HepG2 (cell line): ENCODE results near the gene PDXDC1.
"Not testable (repeated sequence)": the region's sequence is repeated elsewhere in the genome, so short reads cannot be mapped to it uniquely, and the experiment has no call there.

ENCODE experiments used
- HMGA1 ChIP-seq: sonication (generic); formaldehyde crosslinking; conservative IDR thresholded peaks from 2 replicates; pipeline ENCODE4 v1.4.0; 2020; ENCODE audit warnings: missing genetic modification reagents
- KMT2A ChIP-seq: sonication (generic); formaldehyde crosslinking; IDR thresholded peaks from 2 replicates; pipeline ENCODE4 v1.4.0; 2020; ENCODE audit warnings: missing genetic modification reagents
- MYC ChIP-seq: sonication (generic); formaldehyde crosslinking; IDR thresholded peaks from 2 replicates; pipeline ENCODE4 v1.9.0; 2021; ENCODE audit warnings: missing genetic modification reagents, borderline replicate concordance
- NR2C2 ChIP-seq: sonication (generic); formaldehyde crosslinking; IDR thresholded peaks from 2 replicates; pipeline ENCODE4 v1.4.0; 2020; ENCODE audit warnings: missing genetic modification reagents, mild to moderate bottlenecking, moderate library complexity, borderline replicate concordance
- ZNF331 ChIP-seq: sonication (generic); formaldehyde crosslinking; IDR thresholded peaks from 2 replicates; pipeline ENCODE4 v1.4.0; 2020; ENCODE audit warnings: missing genetic modification reagents
- ZNF501 ChIP-seq: sonication (generic); formaldehyde crosslinking; IDR thresholded peaks from 2 replicates; pipeline ENCODE4 v1.5.1; 2020; ENCODE audit warnings: mild to moderate bottlenecking, moderate library complexity, missing genetic modification reagents
- TF ChIP-seq, protein P1 (sequence below): sonication (generic); formaldehyde crosslinking; IDR thresholded peaks from 2 replicates; pipeline ENCODE4 v1.5.1; 2020; ENCODE audit warnings: mild to moderate bottlenecking, moderate library complexity, missing genetic modification reagents
- TF ChIP-seq, protein P2 (sequence below), 2 experiments: IDR thresholded peaks; 2 replicates each; pipeline ENCODE4 v1.6.1; 2011 to 2012; ENCODE audit warnings: low read length in 2 of 2, borderline replicate concordance in 1 of 2, low read depth in 1 of 2, mild to moderate bottlenecking in 1 of 2, moderate library complexity in 1 of 2

DNA sequence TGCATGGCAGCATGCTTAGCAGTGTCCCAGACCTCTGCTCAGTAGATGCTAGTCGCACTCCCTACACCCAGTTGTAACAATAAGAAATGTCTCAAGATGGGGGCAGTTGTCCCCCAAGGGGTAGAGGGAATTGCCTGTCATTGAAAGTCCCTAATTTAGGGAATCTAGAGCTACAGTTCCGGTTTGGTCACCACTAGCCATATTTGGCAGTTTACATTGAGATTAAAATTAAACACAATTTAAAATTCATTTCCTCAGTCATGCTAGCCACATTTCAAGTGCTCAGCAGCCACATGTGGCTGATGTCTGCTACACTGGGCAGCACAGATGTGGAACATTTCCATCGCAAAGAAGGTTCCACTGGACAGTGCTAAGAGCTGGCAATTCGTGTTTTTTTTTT is 4.1 kb downstream of the PDXDC1 start:
- TF ChIP-seq MYC; NR2C2 (CRISPR knock-in tag); ZNF331 (CRISPR knock-in tag); ZNF501 (CRISPR knock-in tag); HMGA1: not testable (repeated sequence)
- TF ChIP-seq, protein P1, sequence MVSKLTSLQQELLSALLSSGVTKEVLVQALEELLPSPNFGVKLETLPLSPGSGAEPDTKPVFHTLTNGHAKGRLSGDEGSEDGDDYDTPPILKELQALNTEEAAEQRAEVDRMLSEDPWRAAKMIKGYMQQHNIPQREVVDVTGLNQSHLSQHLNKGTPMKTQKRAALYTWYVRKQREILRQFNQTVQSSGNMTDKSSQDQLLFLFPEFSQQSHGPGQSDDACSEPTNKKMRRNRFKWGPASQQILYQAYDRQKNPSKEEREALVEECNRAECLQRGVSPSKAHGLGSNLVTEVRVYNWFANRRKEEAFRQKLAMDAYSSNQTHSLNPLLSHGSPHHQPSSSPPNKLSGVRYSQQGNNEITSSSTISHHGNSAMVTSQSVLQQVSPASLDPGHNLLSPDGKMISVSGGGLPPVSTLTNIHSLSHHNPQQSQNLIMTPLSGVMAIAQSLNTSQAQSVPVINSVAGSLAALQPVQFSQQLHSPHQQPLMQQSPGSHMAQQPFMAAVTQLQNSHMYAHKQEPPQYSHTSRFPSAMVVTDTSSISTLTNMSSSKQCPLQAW (CRISPR knock-in tag) = not testable (repeated sequence)
- peak; percentile 44; the same call in 1 of the 2 replicates for TF ChIP-seq KMT2A (CRISPR knock-in tag)
- TF ChIP-seq, protein P2, sequence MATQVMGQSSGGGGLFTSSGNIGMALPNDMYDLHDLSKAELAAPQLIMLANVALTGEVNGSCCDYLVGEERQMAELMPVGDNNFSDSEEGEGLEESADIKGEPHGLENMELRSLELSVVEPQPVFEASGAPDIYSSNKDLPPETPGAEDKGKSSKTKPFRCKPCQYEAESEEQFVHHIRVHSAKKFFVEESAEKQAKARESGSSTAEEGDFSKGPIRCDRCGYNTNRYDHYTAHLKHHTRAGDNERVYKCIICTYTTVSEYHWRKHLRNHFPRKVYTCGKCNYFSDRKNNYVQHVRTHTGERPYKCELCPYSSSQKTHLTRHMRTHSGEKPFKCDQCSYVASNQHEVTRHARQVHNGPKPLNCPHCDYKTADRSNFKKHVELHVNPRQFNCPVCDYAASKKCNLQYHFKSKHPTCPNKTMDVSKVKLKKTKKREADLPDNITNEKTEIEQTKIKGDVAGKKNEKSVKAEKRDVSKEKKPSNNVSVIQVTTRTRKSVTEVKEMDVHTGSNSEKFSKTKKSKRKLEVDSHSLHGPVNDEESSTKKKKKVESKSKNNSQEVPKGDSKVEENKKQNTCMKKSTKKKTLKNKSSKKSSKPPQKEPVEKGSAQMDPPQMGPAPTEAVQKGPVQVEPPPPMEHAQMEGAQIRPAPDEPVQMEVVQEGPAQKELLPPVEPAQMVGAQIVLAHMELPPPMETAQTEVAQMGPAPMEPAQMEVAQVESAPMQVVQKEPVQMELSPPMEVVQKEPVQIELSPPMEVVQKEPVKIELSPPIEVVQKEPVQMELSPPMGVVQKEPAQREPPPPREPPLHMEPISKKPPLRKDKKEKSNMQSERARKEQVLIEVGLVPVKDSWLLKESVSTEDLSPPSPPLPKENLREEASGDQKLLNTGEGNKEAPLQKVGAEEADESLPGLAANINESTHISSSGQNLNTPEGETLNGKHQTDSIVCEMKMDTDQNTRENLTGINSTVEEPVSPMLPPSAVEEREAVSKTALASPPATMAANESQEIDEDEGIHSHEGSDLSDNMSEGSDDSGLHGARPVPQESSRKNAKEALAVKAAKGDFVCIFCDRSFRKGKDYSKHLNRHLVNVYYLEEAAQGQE (IDR thresholded peaks at IDR 0.05; ENCODE audit: borderline replicate concordance in 1 of 2, low read depth in 1 of 2, low read length in 2 of 2) = not testable (repeated sequence)
